Testis (tissue), 3 donors: ENCODE results near the gene GPR132. TPM values are rescaled to one million over a fixed set of nuclear protein-coding genes. Genes with fewer than 3 reads are reported as not detected.

Source experiments
- DNase-seq: peaks from one replicate; pipeline ENCODE4 v3.0.0-alpha.2; 2019
- H3K27ac ChIP-seq, 2 donors: fragments of 200-600 bp; sonication (generic); one replicate each; pipeline ENCODE4 v1.5.1; 2019
- H3K27me3 ChIP-seq: fragments of 200-600 bp; sonication (generic); one replicate; pipeline ENCODE4 v1.5.1; 2019
- H3K36me3 ChIP-seq: fragments of 200-600 bp; sonication (generic); one replicate; pipeline ENCODE4 v1.5.1; 2017; ENCODE audit warnings: low read depth; ENCODE audit errors: missing control alignments
- H3K4me1 ChIP-seq: fragments of 200-600 bp; sonication (generic); one replicate; pipeline ENCODE4 v1.5.1; 2019
- H3K4me3 ChIP-seq, 2 donors: fragments of 200-600 bp; sonication (generic); one replicate each; pipeline ENCODE4 v1.5.1; 2017 to 2019
- H3K9me3 ChIP-seq: fragments of 200-600 bp; sonication (generic); one replicate; pipeline ENCODE4 v1.5.1; 2017
- POLR2A ChIP-seq: fragments of 450-650 bp; IDR thresholded peaks from one replicate; pipeline ENCODE4 v1.6.1; 2017; ENCODE audit warnings: antibody characterized with exemption, mild to moderate bottlenecking, moderate library complexity
- WGBS, 2 donors: methylation state at CpG; one replicate each; pipeline ENCODE4 v1.1.5; 2018; 5-methylcytosine and 5-hydroxymethylcytosine counted together
- intact Hi-C: fragments of 100-400 bp; cut with DNase I; formaldehyde crosslinking; loops from one replicate; pipeline ENCODE4 v1.15.1; 2023; ENCODE audit warnings: low total_unique reads
- polyA plus RNA-seq: library from polyadenylated mRNA; stranded (reverse); fragments of 350-450 nt; fragmentation: Illumina TruSeq; extraction: RNeasy Lipid Tissue Mini Kit (QIAGEN cat#74804); gene quantifications from one replicate; pipeline ENCODE4 v1.2.3, GENCODE V29; 2014; ENCODE audit warnings: low read depth, low replicate concordance; ENCODE audit not compliant: insufficient read depth
- total RNA-seq, 2 donors: library from RNA; depleted of rRNA; stranded (reverse); fragments of >200 nt; gene quantifications; one replicate each; pipeline ENCODE4 v1.2.3, GENCODE V29; 2016
- TF ChIP-seq, protein P1 (sequence below), 3 experiments: fragments of 450-650 bp in 2 of 3; fragments of 200-600 bp in 1 of 3; sonication (generic) in 1 of 3; IDR thresholded peaks; one replicate each; pipeline ENCODE4 v1.5.1; 2016 to 2019; ENCODE audit warnings: antibody characterized with exemption in 3 of 3, mild to moderate bottlenecking in 2 of 3, moderate library complexity in 1 of 3

Gene GPR132
- total and polyA plus RNA-seq, 3 donors from 2014 or later = 1.2 to 2.5 (median 2.0) TPM

DNA sequence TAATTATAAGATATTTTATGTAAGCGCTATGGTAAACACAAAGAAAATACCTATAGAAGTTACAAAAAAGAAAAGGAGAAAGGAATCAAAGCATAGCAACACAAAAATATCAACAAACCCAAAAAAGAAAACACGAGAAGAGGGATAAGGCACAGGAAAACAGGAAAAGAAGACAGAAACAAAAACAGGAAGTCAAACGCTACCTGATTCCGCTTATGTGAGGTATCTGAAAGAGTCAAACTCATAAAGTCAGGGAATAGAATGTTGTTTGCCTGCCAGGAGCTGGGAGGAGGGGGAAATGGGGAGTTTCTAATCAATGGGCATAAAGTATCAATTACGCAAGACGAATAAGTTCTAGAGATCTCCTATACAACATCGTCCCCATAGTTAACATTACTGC is 39.9 kb upstream of the GPR132 start:
- Histone ChIP-seq H3K27ac (no peak overlapping the region), H3K4me3 (no peak overlapping the region), H3K27me3 (no peaks in the 10 kb centered on the region), H3K4me1 (no peaks in the 10 kb centered on the region), H3K9me3 (no peaks in the 10 kb centered on the region), H3K36me3 (no peaks in the 10 kb centered on the region)
- TF ChIP-seq, protein P1, sequence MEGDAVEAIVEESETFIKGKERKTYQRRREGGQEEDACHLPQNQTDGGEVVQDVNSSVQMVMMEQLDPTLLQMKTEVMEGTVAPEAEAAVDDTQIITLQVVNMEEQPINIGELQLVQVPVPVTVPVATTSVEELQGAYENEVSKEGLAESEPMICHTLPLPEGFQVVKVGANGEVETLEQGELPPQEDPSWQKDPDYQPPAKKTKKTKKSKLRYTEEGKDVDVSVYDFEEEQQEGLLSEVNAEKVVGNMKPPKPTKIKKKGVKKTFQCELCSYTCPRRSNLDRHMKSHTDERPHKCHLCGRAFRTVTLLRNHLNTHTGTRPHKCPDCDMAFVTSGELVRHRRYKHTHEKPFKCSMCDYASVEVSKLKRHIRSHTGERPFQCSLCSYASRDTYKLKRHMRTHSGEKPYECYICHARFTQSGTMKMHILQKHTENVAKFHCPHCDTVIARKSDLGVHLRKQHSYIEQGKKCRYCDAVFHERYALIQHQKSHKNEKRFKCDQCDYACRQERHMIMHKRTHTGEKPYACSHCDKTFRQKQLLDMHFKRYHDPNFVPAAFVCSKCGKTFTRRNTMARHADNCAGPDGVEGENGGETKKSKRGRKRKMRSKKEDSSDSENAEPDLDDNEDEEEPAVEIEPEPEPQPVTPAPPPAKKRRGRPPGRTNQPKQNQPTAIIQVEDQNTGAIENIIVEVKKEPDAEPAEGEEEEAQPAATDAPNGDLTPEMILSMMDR (IDR thresholded peaks at IDR 0.05) = no peak
- no peak for TF ChIP-seq POLR2A
- 76 to 81% methylated on average over 7 of the region's 7 CpGs for WGBS, 2 donors
- no peak for DNase-seq
- intact Hi-C loops = no loop called here

DNA sequence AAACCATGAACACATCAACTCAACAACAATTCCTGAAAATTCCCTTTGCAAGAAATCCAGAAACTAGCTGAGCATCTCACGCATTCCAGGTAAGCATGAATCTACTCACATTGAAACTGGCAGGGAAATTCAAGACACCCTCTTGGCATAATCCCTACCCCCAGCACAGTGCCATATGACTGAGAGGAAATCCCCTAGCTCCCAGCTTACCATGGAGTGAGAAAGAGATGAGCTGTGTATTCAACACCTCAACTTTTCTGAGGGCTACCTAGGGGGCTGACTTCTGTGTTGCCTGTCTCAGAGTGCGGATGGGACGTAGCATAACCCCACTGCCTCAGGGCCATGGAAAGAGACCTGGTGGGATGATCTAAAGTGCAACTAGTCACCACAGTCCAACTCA is 37.7 kb upstream of the GPR132 start:
- 100% methylated on average over 3 of the region's 3 CpGs for WGBS, 2 donors

DNA sequence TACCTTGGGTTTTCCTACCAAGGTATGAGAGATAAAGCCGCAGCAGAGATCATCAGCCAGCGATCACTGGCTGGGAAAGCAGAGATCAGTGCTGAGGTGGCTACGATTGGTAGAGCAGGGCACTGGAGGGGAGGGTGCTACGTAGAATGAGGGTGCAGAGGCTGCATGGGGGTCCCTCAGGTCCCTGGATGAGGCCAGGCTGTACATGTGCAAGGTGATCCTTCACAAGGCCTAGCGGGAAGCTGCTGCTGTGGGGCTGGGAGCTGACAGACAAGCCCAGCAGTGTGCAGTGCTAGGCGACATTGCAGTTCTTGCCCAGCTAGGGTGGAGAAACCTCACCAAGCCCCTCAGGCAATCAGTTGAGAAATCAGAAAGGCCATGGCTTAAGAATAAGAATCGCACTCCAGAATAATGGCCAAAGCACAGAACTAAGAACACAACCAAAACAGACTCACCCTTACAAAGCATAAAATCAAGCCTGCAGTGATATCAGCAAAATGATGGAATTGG is 37.2 kb upstream of the GPR132 start:
- intact Hi-C loops = no loop called here
- no peaks in the 10 kb centered on the region for H3K4me1 ChIP-seq
- TF ChIP-seq, protein P1 (IDR thresholded peaks at IDR 0.05) = no peak
- TF ChIP-seq POLR2A = no peak
- no peaks in the 10 kb centered on the region for H3K9me3 ChIP-seq
- no peak for DNase-seq
- H3K36me3 ChIP-seq = no peaks in the 10 kb centered on the region
- WGBS, 2 donors = 86 to 94% methylated on average over 7 of the region's 7 CpGs
- no peak overlapping the region for H3K4me3 ChIP-seq
- no peak overlapping the region for H3K27ac ChIP-seq
- no peaks in the 10 kb centered on the region for H3K27me3 ChIP-seq

More for the DNA sequence above, 37.7 kb upstream of the GPR132 start:
- TF ChIP-seq, protein P1 (IDR thresholded peaks at IDR 0.05) = no peak
- no peak for TF ChIP-seq POLR2A
- Histone ChIP-seq H3K36me3 (no peaks in the 10 kb centered on the region), H3K9me3 (no peaks in the 10 kb centered on the region), H3K27me3 (no peaks in the 10 kb centered on the region), H3K4me3 (no peak overlapping the region), H3K27ac (no peak overlapping the region), H3K4me1 (no peaks in the 10 kb centered on the region)
- DNase-seq = no peak
- intact Hi-C loops = no loop called here

DNA sequence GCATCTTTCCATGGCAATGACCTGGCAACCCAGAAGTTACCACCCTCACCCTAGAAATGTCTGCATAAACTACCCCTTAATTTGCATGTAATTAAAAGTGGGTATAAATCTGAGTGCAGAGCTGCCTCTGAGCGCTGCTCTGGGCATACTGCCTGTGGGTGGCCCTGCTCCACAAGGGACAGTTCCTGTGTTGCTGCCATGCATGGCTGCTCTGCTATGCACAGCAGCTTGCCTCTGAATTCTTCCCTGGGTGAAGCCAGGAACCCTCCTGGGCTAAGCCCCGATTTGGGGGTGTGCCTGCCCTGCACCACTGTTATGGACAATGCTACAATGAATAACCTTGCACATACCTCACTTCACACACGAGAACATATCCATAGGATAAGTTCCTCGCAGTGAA is 35.7 kb upstream of the GPR132 start:
- Histone ChIP-seq H3K27ac (no peak overlapping the region), H3K9me3 (no peaks in the 10 kb centered on the region), H3K4me1 (no peaks in the 10 kb centered on the region), H3K4me3 (no peak overlapping the region), H3K36me3 (no peaks in the 10 kb centered on the region), H3K27me3 (no peaks in the 10 kb centered on the region)
- intact Hi-C loops = no loop called here
- TF ChIP-seq POLR2A = no peak
- TF ChIP-seq, protein P1 (IDR thresholded peaks at IDR 0.05) = no peak
- DNase-seq = no peak
- WGBS, 2 donors = 91 to 92% methylated on average over 4 of the region's 4 CpGs

DNA sequence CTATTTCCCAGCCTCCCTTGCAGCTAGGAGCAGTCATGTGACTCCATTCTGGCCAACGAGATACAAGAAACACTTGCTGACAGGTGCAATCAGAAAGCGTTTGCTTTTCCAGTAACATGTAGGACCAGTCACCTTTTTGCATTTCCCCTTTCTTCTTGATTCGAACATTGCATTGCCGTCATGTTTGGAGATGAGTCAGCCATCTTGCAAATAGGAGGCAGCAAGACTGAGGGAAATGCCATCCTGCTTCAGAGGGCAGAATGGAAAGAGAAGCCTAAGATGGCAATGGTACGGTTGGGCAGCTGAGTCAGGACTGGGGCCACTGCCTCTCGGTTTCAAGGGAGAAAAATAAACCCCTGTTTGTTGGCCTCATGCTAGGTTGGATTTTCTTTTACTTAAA is 34.5 kb upstream of the GPR132 start:
- WGBS, 2 donors = 73 to 85% methylated on average over 6 of the region's 6 CpGs

More for the DNA sequence above, 34.5 kb upstream of the GPR132 start:
- Histone ChIP-seq H3K36me3 (no peaks in the 10 kb centered on the region), H3K4me1 (no peaks in the 10 kb centered on the region), H3K4me3 (no peak overlapping the region), H3K27ac (no peak overlapping the region), H3K27me3 (no peaks in the 10 kb centered on the region), H3K9me3 (no peaks in the 10 kb centered on the region)
- intact Hi-C loops = loop anchor here (10.0 kb wide), 1 partner anchor 255 kb away; no protein-coding TSS in a partner anchor
- no peak for TF ChIP-seq POLR2A
- TF ChIP-seq, protein P1 (IDR thresholded peaks at IDR 0.05) = no peak
- no peak for DNase-seq
